Activated T-helper 1 cell treated with anti-CD3 and anti-CD28 coated beads, Interleukin-12 subunit alpha, Interleukin-12 subunit beta, Interleukin-2, Interleukin-4 antibody, amounts not matched to agents 30 ng/mL and 10 ng/mL and 1 ng/mL, durations not matched to agents 14 hours and 24 hours and 36 hours (primary cell): Measurements from ENCODE around the gene SPX. TPM values are rescaled to one million over a fixed set of nuclear protein-coding genes. Genes with fewer than 3 reads are reported as not detected.

Experiments
- DNase-seq: peaks from one replicate; pipeline ENCODE4 v3.0.0; 2021; ENCODE audit warnings: low spot score
- H3K27ac Mint-ChIP-seq: one replicate; pipeline ENCODE4 v1.8.0; 2021; ENCODE audit warnings: mild to moderate bottlenecking, mixed read lengths
- H3K27me3 Mint-ChIP-seq: one replicate; pipeline ENCODE4 v1.8.0; 2022; ENCODE audit warnings: mild to moderate bottlenecking, moderate library complexity, mixed read lengths; ENCODE audit not compliant: insufficient read depth
- H3K36me3 Mint-ChIP-seq: one replicate; pipeline ENCODE4 v1.8.0; 2021; ENCODE audit warnings: low read depth, mixed read lengths
- H3K4me1 Mint-ChIP-seq: one replicate; pipeline ENCODE4 v1.8.0; 2021; ENCODE audit warnings: low read depth, mixed read lengths
- H3K4me3 Mint-ChIP-seq: one replicate; pipeline ENCODE4 v1.8.0; 2021; ENCODE audit warnings: mild to moderate bottlenecking, moderate library complexity, mixed read lengths
- H3K9me3 Mint-ChIP-seq: one replicate; pipeline ENCODE4 v1.8.0; 2021; ENCODE audit warnings: mixed read lengths
- intact Hi-C: fragments of 100-400 bp; cut with micrococcal nuclease; formaldehyde crosslinking; loops from one replicate; pipeline ENCODE4 v1.15.1; 2024
- total RNA-seq: library from RNA; stranded (reverse); gene quantifications from 2 replicates; pipeline ENCODE4 v1.2.3, GENCODE V29; 2022

SPX gene, protein sequence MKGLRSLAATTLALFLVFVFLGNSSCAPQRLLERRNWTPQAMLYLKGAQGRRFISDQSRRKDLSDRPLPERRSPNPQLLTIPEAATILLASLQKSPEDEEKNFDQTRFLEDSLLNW
- total RNA-seq, result 0.49 and 1.0 TPM in 2 replicates

DNA sequence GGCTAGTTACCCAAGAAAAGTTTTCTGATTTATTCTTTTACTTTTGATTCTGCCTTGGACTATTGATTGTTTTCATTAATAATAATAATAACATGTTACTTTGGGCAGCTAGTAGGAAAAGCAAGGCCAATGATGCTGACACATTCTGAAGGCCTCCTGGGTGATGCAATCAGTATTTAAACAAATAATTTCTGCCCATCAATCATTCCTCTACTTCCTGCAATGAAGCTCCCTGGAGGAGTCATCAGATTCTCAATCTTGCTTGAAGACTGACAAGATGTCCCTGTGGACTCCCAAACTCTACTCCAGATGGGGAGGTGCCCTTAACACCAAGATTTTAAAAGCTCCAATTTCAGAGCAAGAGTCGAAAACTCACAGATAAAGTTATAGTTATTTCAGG, at the start of gene SPX:
TSS of gene SPX (plus strand) at position 244 of the 400 bp plus-strand sequence. CDS start 177 bp downstream, outside the sequence.
- Mint-ChIP-seq H3K9me3 (peaks cover 9% of the 10 kb centered on the region), H3K27ac (peak within 1 kb of the TSS; percentile 46)
- intact Hi-C loops, result loop anchor here (5.0 kb wide), 1 partner anchor 116 kb away; no protein-coding TSS in a partner anchor

GRCh38 chr12:21476949-21477348, 49.1 kb upstream of the SPX start:
- H3K4me1 Mint-ChIP-seq, result peaks cover 22% of the 10 kb centered on the region
- intact Hi-C loops, result loop anchor here (1.0 to 10.0 kb wide), 4 partner anchors 21 to 1068 kb away; partner anchors contain the start of genes C2CD5, GOLT1B and RECQL
- no peaks in the 10 kb centered on the region for H3K27me3 Mint-ChIP-seq
- H3K9me3 Mint-ChIP-seq, result no peaks in the 10 kb centered on the region
- H3K36me3 Mint-ChIP-seq, result peaks cover 32% of the 10 kb centered on the region
- H3K27ac Mint-ChIP-seq, result peak overlapping the region; percentile 83
- H3K4me3 Mint-ChIP-seq, result no peak overlapping the region
- no peak for DNase-seq

More for the DNA sequence above, at the start of gene SPX:
- peaks cover 5% of the 10 kb centered on the region for H3K4me1 Mint-ChIP-seq
- H3K36me3 Mint-ChIP-seq, result peaks cover 2% of the 10 kb centered on the region
- peak within 1 kb of the TSS; percentile 86 for H3K4me3 Mint-ChIP-seq
- no peak for DNase-seq
- peaks cover 27% of the 10 kb centered on the region for H3K27me3 Mint-ChIP-seq

DNA sequence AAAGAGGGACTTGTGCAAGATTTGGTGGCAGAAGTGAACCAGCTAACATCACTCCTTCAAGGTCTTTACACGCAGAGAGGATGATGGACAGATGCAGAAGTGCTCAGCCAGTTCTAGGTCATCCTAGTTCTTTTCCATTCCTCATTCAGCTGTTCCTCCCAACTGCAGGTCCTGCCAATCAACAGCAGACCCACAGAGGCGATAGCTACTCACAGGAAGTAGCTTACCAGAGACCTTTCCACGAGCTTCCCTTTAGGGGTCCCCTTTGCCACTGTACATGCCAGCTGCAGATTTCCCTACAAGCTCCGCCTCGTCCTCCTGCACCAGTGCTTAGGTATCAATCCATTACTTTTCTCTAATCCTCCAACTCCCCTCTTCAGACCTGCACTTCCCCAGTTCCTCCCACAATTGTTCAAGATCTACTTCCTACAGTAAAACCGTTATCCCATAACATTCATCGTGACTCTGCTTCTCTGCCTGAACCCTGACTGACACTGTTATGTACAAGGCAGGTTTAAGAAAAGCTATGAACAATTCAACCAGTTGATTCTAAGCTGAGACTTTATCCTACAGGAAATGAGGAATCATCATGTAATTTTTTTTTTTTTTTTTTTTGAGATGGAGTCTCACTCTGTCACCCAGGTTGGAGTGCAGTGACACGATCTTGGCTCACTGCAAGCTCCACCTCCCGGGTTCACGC, 47.2 kb upstream of the SPX start:
- H3K36me3 Mint-ChIP-seq, result peaks cover 25% of the 10 kb centered on the region
- intact Hi-C loops, result loop anchor here (10.0 kb wide), 1 partner anchor 1066 kb away; the partner anchor contains the start of gene C2CD5
- no peak overlapping the region for H3K4me3 Mint-ChIP-seq
- no peaks in the 10 kb centered on the region for H3K27me3 Mint-ChIP-seq
- H3K9me3 Mint-ChIP-seq, result no peaks in the 10 kb centered on the region
- no peak overlapping the region for H3K27ac Mint-ChIP-seq
- DNase-seq, result no peak
- peaks cover 22% of the 10 kb centered on the region for H3K4me1 Mint-ChIP-seq

GRCh38 chr12:21483531-21483930, 42.6 kb upstream of the SPX start:
- H3K4me3 Mint-ChIP-seq, result no peak overlapping the region
- H3K9me3 Mint-ChIP-seq, result no peaks in the 10 kb centered on the region
- DNase-seq, result no peak
- H3K27ac Mint-ChIP-seq, result no peak overlapping the region
- H3K27me3 Mint-ChIP-seq, result no peaks in the 10 kb centered on the region
- H3K4me1 Mint-ChIP-seq, result peaks cover 9% of the 10 kb centered on the region
- intact Hi-C loops, result no loop called here
- H3K36me3 Mint-ChIP-seq, result peaks cover 10% of the 10 kb centered on the region

- H3K36me3 Mint-ChIP-seq, result peaks cover 24% of the 10 kb centered on the region
- no peak overlapping the region for H3K27ac Mint-ChIP-seq
- intact Hi-C loops, result no loop called here
- H3K27me3 Mint-ChIP-seq, result no peaks in the 10 kb centered on the region
- H3K4me1 Mint-ChIP-seq, result peaks cover 9% of the 10 kb centered on the region
- no peaks in the 10 kb centered on the region for H3K9me3 Mint-ChIP-seq
- H3K4me3 Mint-ChIP-seq, result no peak overlapping the region
- no peak for DNase-seq
Measured at GRCh38 chr12:21485998-21486397, 40.1 kb upstream of the SPX start.

DNA sequence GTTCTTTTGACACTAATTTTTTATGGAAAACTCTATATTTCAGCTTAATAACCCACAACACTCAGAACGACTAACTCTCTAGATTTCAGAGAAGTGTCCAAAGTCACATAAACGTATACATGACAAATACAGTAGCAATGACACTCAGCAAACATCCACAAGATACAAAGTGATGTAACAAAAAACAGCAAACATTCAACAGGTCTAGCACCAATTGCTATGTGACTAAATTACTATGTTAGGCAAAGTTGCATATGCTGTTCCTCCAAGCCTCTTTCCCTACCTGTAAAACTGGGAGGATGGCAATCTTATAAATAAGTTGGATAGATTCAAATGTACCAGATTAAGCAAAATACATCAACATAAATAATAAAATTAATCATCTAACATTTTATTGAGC, 26.3 kb upstream of the SPX start:
- no peak for DNase-seq
- H3K36me3 Mint-ChIP-seq, result peaks cover 27% of the 10 kb centered on the region
- intact Hi-C loops, result loop anchor here (5.0 to 10.0 kb wide), 2 partner anchors 185 to 548 kb away; partner anchors contain the start of gene CMAS
- H3K4me1 Mint-ChIP-seq, result peaks cover 42% of the 10 kb centered on the region
- H3K4me3 Mint-ChIP-seq, result peak overlapping the region; percentile 13
- no peaks in the 10 kb centered on the region for H3K27me3 Mint-ChIP-seq
- no peaks in the 10 kb centered on the region for H3K9me3 Mint-ChIP-seq
- H3K27ac Mint-ChIP-seq, result no peak overlapping the region

- H3K36me3 Mint-ChIP-seq, result peaks cover 22% of the 10 kb centered on the region
- no peak for DNase-seq
- intact Hi-C loops, result loop anchor here (1.0 to 10.0 kb wide), 10 partner anchors 8 to 546 kb away; partner anchors contain the start of genes CMAS, LDHB and PYROXD1
- H3K4me3 Mint-ChIP-seq, result no peak overlapping the region
- no peak overlapping the region for H3K27ac Mint-ChIP-seq
- H3K4me1 Mint-ChIP-seq, result peaks cover 49% of the 10 kb centered on the region
- H3K9me3 Mint-ChIP-seq, result no peaks in the 10 kb centered on the region
- no peaks in the 10 kb centered on the region for H3K27me3 Mint-ChIP-seq
Measured at GRCh38 chr12:21500786-21501257, 25.3 kb upstream of the SPX start.

DNA sequence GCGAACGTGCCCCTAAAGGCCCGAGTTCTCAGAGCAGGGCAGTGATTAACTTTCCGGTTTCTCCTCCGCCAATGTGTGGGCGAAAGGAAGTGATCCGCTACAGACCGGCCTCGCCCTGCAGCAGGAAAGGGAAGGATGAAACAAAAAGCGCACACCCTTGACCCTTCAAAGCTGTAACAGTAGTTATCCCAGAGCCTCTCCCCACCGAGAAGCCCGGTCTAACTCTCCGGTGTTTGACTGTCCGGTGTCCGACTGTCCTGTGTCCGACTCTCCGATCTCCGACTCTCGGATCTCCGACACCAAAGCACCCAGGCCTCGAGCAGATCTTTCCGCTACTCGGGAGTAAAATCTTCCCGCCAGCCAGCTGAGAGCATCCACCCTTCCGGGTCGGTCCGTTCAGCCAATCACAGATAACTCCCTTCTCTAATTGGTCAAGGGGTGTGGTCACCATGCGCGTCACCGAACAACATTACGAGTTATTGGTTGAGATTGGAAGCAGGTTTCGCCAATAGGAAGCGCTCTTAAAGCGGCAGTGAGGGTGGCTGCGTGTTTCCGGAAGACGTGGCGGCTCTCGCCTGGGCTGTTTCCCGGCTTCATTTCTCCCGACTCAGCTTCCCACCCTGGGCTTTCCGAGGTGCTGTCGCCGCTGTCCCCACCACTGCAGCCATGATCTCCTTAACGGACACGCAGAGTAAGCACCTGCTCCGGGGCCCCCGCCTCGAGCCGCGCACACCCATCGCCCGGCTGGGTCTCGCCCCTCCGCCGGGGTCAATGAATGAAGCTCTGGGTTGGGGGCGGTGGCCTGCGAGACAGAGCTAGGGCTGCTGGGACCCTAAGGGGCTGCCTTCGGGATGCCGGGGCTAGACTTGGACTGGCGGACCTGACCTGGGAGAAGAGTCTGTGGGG, 24.6 kb upstream of the SPX start, which contains the start of the genes GOLT1B and RECQL:
TSS of gene GOLT1B (plus strand) at position 532 of the 906 bp plus-strand sequence. CDS start at position 667, 135 bp downstream.
TSS of gene RECQL (minus strand) at position 378 of the 906 bp plus-strand sequence. CDS start 2,065 bp downstream, outside the sequence.
- Mint-ChIP-seq H3K9me3 (no peaks in the 10 kb centered on the region), H3K36me3 (peaks cover 18% of the 10 kb centered on the region), H3K4me1 (peaks cover 49% of the 10 kb centered on the region), H3K27ac (peak within 1 kb of the TSS; percentile 8), H3K4me3 (no peak within 1 kb of the TSS), H3K27me3 (no peaks in the 10 kb centered on the region)
- intact Hi-C loops, result loop anchor here (1.0 to 10.0 kb wide), 10 partner anchors 8 to 546 kb away; partner anchors contain the start of genes CMAS, LDHB and PYROXD1
- DNase-seq, result peak; percentile 90

DNA sequence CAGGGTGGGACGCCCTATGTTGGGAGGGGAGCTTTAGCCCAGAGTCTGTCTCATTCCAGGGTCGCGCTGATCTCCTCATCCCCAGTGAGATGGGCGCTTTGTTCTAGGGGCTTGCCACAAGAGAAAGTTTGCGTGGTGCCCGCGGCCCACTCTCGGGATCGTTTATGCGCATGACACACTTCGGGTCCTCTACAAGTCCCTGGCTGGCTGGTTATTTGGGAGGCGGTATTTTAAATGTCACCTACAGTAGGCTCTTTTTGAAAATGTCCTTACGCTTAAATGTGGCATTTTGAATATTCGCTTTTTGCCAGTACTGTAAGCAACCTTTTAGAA, 24.0 kb upstream of the SPX start:
- H3K9me3 Mint-ChIP-seq, result no peaks in the 10 kb centered on the region
- H3K4me1 Mint-ChIP-seq, result peaks cover 49% of the 10 kb centered on the region
- H3K27ac Mint-ChIP-seq, result no peak overlapping the region
- intact Hi-C loops, result loop anchor here (5.0 to 10.0 kb wide), 2 partner anchors 187 to 545 kb away; partner anchors contain the start of gene CMAS
- DNase-seq, result peak; percentile 25
- peaks cover 14% of the 10 kb centered on the region for H3K36me3 Mint-ChIP-seq
- H3K4me3 Mint-ChIP-seq, result no peak overlapping the region
- H3K27me3 Mint-ChIP-seq, result no peaks in the 10 kb centered on the region

GRCh38 chr12:21502872-21503271, 23.2 kb upstream of the SPX start:
- peaks cover 12% of the 10 kb centered on the region for H3K36me3 Mint-ChIP-seq
- H3K27ac Mint-ChIP-seq, result peak overlapping the region; percentile 8
- peaks cover 49% of the 10 kb centered on the region for H3K4me1 Mint-ChIP-seq
- DNase-seq, result no peak
- no peaks in the 10 kb centered on the region for H3K27me3 Mint-ChIP-seq
- H3K9me3 Mint-ChIP-seq, result no peaks in the 10 kb centered on the region
- H3K4me3 Mint-ChIP-seq, result no peak overlapping the region
- intact Hi-C loops, result loop anchor here (5.0 to 10.0 kb wide), 2 partner anchors 188 to 544 kb away; partner anchors contain the start of gene CMAS

DNA sequence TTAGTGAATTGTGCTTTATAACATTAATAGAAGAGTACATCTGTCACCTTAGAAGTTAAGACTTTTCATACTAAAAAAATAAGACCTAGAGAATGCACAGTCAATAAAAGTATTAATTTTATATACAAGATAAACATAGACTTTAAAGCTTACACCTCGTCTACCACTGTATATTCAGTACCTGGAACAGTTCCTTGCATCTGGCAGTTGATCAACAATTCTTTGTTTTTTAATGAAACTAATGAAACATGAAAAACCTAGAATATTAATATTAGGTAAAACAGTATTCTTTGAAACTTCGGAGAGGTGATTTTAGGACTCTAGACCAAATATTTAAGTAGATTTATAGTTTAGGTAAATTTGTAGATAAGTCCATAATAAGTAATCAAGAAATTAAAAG, 20.2 kb upstream of the SPX start:
- intact Hi-C loops, result loop anchor here (10.0 kb wide), 1 partner anchor 191 kb away; no protein-coding TSS in a partner anchor
- peaks cover 27% of the 10 kb centered on the region for H3K36me3 Mint-ChIP-seq
- no peaks in the 10 kb centered on the region for H3K27me3 Mint-ChIP-seq

GRCh38 chr12:21507849-21508248, 18.2 kb upstream of the SPX start:
- H3K4me1 Mint-ChIP-seq, result peaks cover 61% of the 10 kb centered on the region
- H3K9me3 Mint-ChIP-seq, result no peaks in the 10 kb centered on the region
- no peak for DNase-seq
- intact Hi-C loops, result loop anchor here (10.0 kb wide), 1 partner anchor 193 kb away; no protein-coding TSS in a partner anchor
- H3K27me3 Mint-ChIP-seq, result no peaks in the 10 kb centered on the region
- H3K4me3 Mint-ChIP-seq, result no peak overlapping the region
- H3K36me3 Mint-ChIP-seq, result peaks cover 34% of the 10 kb centered on the region
- no peak overlapping the region for H3K27ac Mint-ChIP-seq

More for the DNA sequence above, 20.2 kb upstream of the SPX start:
- Mint-ChIP-seq H3K4me1 (peaks cover 60% of the 10 kb centered on the region), H3K27ac (no peak overlapping the region), H3K4me3 (no peak overlapping the region), H3K9me3 (no peaks in the 10 kb centered on the region)
- DNase-seq, result no peak
